ENCODE measurements around the gene DBNL.

DNA sequence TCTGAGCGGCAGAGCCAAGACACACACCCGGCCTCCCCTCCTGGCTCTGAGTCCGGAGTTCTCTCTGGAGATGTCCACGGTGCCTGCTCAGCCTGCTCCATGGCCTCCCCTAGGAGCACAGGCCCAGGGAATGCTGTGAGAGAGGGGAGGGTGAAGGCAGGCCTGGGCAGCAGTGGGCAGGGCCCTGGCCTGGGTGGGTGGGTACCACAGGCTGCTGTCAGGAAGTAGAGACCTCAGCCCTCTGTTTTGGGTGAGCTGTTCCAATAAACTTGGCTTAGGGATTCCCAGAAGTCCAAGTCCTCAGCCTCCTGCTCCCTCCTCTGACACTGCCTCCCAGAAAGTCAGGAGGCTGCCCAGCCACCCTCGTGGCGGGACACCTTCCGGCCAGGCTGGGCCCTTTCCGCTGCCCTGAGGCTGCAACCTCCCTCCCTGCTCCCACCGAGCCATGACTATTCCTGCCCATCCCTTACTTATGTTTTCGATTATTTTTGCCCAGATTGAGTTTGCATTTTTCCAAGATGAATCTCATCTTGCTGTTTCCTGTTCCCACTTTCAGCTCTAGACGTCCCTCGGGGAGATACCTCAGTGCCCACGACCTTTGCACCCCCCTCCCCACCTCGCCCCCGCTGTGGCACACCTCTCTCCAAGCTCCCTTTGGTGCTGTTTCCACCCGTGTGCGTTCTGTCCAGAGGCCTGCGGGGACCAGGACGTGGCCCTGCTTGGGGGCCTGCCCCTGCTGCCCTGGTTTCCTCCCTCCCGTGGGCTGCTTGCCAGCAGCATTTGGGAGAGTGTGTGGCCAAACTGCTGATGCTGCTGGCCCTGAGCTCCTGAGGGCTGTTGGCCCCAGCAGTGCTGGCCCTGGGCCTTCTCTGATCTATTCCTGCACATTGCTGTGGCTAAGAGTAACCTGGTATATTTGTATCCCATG is 43.7 kb downstream of the DBNL start:
- TF ChIP-seq, protein P1, sequence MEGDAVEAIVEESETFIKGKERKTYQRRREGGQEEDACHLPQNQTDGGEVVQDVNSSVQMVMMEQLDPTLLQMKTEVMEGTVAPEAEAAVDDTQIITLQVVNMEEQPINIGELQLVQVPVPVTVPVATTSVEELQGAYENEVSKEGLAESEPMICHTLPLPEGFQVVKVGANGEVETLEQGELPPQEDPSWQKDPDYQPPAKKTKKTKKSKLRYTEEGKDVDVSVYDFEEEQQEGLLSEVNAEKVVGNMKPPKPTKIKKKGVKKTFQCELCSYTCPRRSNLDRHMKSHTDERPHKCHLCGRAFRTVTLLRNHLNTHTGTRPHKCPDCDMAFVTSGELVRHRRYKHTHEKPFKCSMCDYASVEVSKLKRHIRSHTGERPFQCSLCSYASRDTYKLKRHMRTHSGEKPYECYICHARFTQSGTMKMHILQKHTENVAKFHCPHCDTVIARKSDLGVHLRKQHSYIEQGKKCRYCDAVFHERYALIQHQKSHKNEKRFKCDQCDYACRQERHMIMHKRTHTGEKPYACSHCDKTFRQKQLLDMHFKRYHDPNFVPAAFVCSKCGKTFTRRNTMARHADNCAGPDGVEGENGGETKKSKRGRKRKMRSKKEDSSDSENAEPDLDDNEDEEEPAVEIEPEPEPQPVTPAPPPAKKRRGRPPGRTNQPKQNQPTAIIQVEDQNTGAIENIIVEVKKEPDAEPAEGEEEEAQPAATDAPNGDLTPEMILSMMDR (IDR thresholded peaks at IDR 0.05; ENCODE audit: low read depth, low read length, missing input control), result no peak
- TF ChIP-seq, protein P2, sequence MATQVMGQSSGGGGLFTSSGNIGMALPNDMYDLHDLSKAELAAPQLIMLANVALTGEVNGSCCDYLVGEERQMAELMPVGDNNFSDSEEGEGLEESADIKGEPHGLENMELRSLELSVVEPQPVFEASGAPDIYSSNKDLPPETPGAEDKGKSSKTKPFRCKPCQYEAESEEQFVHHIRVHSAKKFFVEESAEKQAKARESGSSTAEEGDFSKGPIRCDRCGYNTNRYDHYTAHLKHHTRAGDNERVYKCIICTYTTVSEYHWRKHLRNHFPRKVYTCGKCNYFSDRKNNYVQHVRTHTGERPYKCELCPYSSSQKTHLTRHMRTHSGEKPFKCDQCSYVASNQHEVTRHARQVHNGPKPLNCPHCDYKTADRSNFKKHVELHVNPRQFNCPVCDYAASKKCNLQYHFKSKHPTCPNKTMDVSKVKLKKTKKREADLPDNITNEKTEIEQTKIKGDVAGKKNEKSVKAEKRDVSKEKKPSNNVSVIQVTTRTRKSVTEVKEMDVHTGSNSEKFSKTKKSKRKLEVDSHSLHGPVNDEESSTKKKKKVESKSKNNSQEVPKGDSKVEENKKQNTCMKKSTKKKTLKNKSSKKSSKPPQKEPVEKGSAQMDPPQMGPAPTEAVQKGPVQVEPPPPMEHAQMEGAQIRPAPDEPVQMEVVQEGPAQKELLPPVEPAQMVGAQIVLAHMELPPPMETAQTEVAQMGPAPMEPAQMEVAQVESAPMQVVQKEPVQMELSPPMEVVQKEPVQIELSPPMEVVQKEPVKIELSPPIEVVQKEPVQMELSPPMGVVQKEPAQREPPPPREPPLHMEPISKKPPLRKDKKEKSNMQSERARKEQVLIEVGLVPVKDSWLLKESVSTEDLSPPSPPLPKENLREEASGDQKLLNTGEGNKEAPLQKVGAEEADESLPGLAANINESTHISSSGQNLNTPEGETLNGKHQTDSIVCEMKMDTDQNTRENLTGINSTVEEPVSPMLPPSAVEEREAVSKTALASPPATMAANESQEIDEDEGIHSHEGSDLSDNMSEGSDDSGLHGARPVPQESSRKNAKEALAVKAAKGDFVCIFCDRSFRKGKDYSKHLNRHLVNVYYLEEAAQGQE (IDR thresholded peaks at IDR 0.05), result no peak
- TF ChIP-seq NR2F2 (IDR thresholded peaks at IDR 0.05) (no peak), RXRA (IDR thresholded peaks at IDR 0.05) (peak; percentile 25 to 28), RAD21 (IDR thresholded peaks at IDR 0.05) (peak in 1 of 2 donors; percentile 20), FOXA1 (IDR thresholded peaks at IDR 0.05) (no peak), GABPA (IDR thresholded peaks at IDR 0.05 in 1 of 2, conservative IDR thresholded peaks at IDR 0.05 in 1 of 2) (no peak), JUND (IDR thresholded peaks at IDR 0.05) (no peak), TAF1 (conservative IDR thresholded peaks at IDR 0.05) (no peak), EGR1 (IDR thresholded peaks at IDR 0.05; ENCODE audit: low read depth in 2 of 2) (no peak)
- TF ChIP-seq, protein P3, sequence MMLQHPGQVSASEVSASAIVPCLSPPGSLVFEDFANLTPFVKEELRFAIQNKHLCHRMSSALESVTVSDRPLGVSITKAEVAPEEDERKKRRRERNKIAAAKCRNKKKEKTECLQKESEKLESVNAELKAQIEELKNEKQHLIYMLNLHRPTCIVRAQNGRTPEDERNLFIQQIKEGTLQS (IDR thresholded peaks at IDR 0.05), result no peak
- TF ChIP-seq, protein P4, sequence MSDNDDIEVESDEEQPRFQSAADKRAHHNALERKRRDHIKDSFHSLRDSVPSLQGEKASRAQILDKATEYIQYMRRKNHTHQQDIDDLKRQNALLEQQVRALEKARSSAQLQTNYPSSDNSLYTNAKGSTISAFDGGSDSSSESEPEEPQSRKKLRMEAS (IDR thresholded peaks at IDR 0.05), result no peak
- TF ChIP-seq, protein P5, sequence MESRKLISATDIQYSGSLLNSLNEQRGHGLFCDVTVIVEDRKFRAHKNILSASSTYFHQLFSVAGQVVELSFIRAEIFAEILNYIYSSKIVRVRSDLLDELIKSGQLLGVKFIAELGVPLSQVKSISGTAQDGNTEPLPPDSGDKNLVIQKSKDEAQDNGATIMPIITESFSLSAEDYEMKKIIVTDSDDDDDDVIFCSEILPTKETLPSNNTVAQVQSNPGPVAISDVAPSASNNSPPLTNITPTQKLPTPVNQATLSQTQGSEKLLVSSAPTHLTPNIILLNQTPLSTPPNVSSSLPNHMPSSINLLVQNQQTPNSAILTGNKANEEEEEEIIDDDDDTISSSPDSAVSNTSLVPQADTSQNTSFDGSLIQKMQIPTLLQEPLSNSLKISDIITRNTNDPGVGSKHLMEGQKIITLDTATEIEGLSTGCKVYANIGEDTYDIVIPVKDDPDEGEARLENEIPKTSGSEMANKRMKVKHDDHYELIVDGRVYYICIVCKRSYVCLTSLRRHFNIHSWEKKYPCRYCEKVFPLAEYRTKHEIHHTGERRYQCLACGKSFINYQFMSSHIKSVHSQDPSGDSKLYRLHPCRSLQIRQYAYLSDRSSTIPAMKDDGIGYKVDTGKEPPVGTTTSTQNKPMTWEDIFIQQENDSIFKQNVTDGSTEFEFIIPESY (IDR thresholded peaks at IDR 0.05), result no peak

Data from liver (tissue), 3 donors.